IMR-90 (cell line): ENCODE measurements around the gene ACSS1. TPM values are rescaled to one million over a fixed set of nuclear protein-coding genes. Genes with fewer than 3 reads are reported as not detected.

Experiments
- ATAC-seq: fragments of 200-7000 bp; cut with Tn5 transposase; 2 replicates; pipeline ENCODE4 v1.9.1; 2020; ENCODE audit warnings: low read depth, mild to moderate bottlenecking, moderate library complexity
- BruUV-seq: library from RNA; stranded (reverse); fragments of 400-500 nt; replicated peaks from 2 replicates; lab custom pipeline; 2021; lab: Mats Ljungman, UMichigan
- CTCF ChIA-PET: fragments of 300-600 bp; formaldehyde crosslinking; extraction: SDS; loops from one replicate; lab custom pipeline; 2021; ENCODE audit warnings: antibody characterized with exemption; lab: Yijun Ruan, JAX
- POLR2A ChIA-PET: fragments of 300-600 bp; sonication (Branson Sonifier 250); formaldehyde crosslinking; loops from one replicate; lab custom pipeline; 2022; ENCODE audit warnings: antibody characterized with exemption; ENCODE audit not compliant: unreplicated experiment; lab: Charles Lee
- DNase-seq: peaks from one replicate; pipeline ENCODE4 v3.0.0; 2013
- H2AFZ ChIP-seq: replicated peaks from 2 replicates; pipeline ENCODE3; 2013; ENCODE audit warnings: low read length, mild to moderate bottlenecking; ENCODE audit not compliant: poor library complexity
- H2AK5ac ChIP-seq: 2 replicates; pipeline ENCODE4 v1.6.1; 2013; ENCODE audit warnings: low read depth, low read length, inconsistent platforms
- H2AK9ac ChIP-seq: replicated peaks from 2 replicates; pipeline ENCODE3; 2013; ENCODE audit warnings: mild to moderate bottlenecking, low read depth, low read length, moderate library complexity; ENCODE audit not compliant: poor library complexity
- H2BK120ac ChIP-seq: 2 replicates; pipeline ENCODE4 v1.6.1; 2013; ENCODE audit warnings: low read depth, low read length, inconsistent platforms
- H2BK15ac ChIP-seq: 3 replicates; pipeline ENCODE4 v1.6.1; 2013; ENCODE audit warnings: low read depth, low read length, inconsistent platforms
- H2BK20ac ChIP-seq: 2 replicates; pipeline ENCODE4 v1.6.1; 2013; ENCODE audit warnings: low read depth, mild to moderate bottlenecking, inconsistent platforms, low read length, moderate library complexity
- H2BK5ac ChIP-seq: 2 replicates; pipeline ENCODE4 v1.6.1; 2013; ENCODE audit warnings: mild to moderate bottlenecking, low read depth, low read length, inconsistent platforms; ENCODE audit not compliant: poor library complexity, severe bottlenecking
- H3K14ac ChIP-seq: replicated peaks from 2 replicates; pipeline ENCODE4 v1.6.1; 2013; ENCODE audit warnings: low read depth, low read length, inconsistent platforms
- H3K18ac ChIP-seq: 2 replicates; pipeline ENCODE4 v1.6.1; 2013; ENCODE audit warnings: low read depth, low read length, control low read depth
- H3K23ac ChIP-seq: 2 replicates; pipeline ENCODE4 v1.6.1; 2013; ENCODE audit warnings: low read depth, low read length, inconsistent platforms
- H3K27ac ChIP-seq: 2 replicates; pipeline ENCODE4 v1.5.1; 2013; ENCODE audit warnings: mild to moderate bottlenecking, control low read depth, low read length; ENCODE audit not compliant: insufficient read depth
- H3K27me3 ChIP-seq: 2 replicates; pipeline ENCODE4 v1.6.1; 2013; ENCODE audit warnings: low read length; ENCODE audit not compliant: control insufficient read depth, insufficient read depth
- H3K36me3 ChIP-seq: 2 replicates; pipeline ENCODE4 v1.6.1; 2013; ENCODE audit warnings: low read length, mixed read lengths; ENCODE audit not compliant: control insufficient read depth, insufficient read depth
- H3K4ac ChIP-seq: 2 replicates; pipeline ENCODE4 v1.6.1; 2013; ENCODE audit warnings: low read depth, low read length, inconsistent platforms
- H3K4me1 ChIP-seq: 2 replicates; pipeline ENCODE4 v1.6.1; 2013; ENCODE audit warnings: low read length, mixed read lengths; ENCODE audit not compliant: control insufficient read depth, insufficient read depth
- H3K4me2 ChIP-seq: 2 replicates; pipeline ENCODE4 v1.6.1; 2013; ENCODE audit warnings: low read depth, mild to moderate bottlenecking, control low read depth, low read length, moderate library complexity
- H3K4me3 ChIP-seq: 2 replicates; pipeline ENCODE4 v1.5.1; 2013; ENCODE audit warnings: low read depth, mild to moderate bottlenecking, control low read depth, low read length, moderate library complexity; ENCODE audit not compliant: insufficient read depth
- H3K56ac ChIP-seq: 2 replicates; pipeline ENCODE4 v1.6.1; 2013; ENCODE audit warnings: low read length, inconsistent platforms; ENCODE audit not compliant: insufficient read depth; ENCODE audit errors: extremely low read depth
- H3K79me1 ChIP-seq, 2 experiments: 2 replicates each; pipeline ENCODE4 v1.6.1; 2013; ENCODE audit warnings: low read length in 2 of 2, inconsistent platforms in 1 of 2, low read depth in 1 of 2
- H3K9ac ChIP-seq: 2 replicates; pipeline ENCODE4 v1.6.1; 2013; ENCODE audit warnings: low read depth, low read length, control low read depth
- H3K9me1 ChIP-seq: 2 replicates; pipeline ENCODE4 v1.6.1; 2013; ENCODE audit warnings: low read length, inconsistent platforms; ENCODE audit not compliant: insufficient read depth
- H3K9me3 ChIP-seq: 2 replicates; pipeline ENCODE4 v1.6.1; 2013; ENCODE audit warnings: low read length; ENCODE audit not compliant: control insufficient read depth, insufficient read depth
- H4K20me1 ChIP-seq: 2 replicates; pipeline ENCODE4 v1.6.1; 2013; ENCODE audit warnings: low read length, inconsistent platforms; ENCODE audit not compliant: insufficient read depth
- H4K5ac ChIP-seq: 2 replicates; pipeline ENCODE4 v1.6.1; 2013; ENCODE audit warnings: mild to moderate bottlenecking, low read depth, low read length, control low read depth
- H4K8ac ChIP-seq, 2 experiments: 2 replicates each; pipeline ENCODE4 v1.6.1; 2013; ENCODE audit warnings: low read depth in 2 of 2, low read length in 2 of 2, control low read depth in 1 of 2, inconsistent platforms in 1 of 2
- H4K91ac ChIP-seq: 2 replicates; pipeline ENCODE4 v1.6.1; 2013; ENCODE audit warnings: low read depth, low read length, inconsistent platforms; ENCODE audit not compliant: insufficient read depth
- BHLHE40 ChIP-seq: fragments of 150-350 bp; IDR thresholded peaks from 2 replicates; pipeline ENCODE4 v1.6.1; 2016; ENCODE audit warnings: mild to moderate bottlenecking, low read depth, low read length
- CEBPB ChIP-seq: IDR thresholded peaks from 2 replicates; pipeline ENCODE4 v1.6.1; 2012; ENCODE audit warnings: low read depth, low read length, improper control_type of control experiment
- CHD1 ChIP-seq: IDR thresholded peaks from 2 replicates; pipeline ENCODE4 v1.6.1; 2012; ENCODE audit warnings: low read depth, low read length, improper control_type of control experiment
- NFE2L2 ChIP-seq: fragments of 150-350 bp; IDR thresholded peaks from 2 replicates; pipeline ENCODE4 v1.6.1; 2016; ENCODE audit warnings: low read depth, mild to moderate bottlenecking, low read length
- RAD21 ChIP-seq: IDR thresholded peaks from 2 replicates; pipeline ENCODE4 v1.6.1; 2012; ENCODE audit warnings: low read length, improper control_type of control experiment
- RCOR1 ChIP-seq: IDR thresholded peaks from 2 replicates; pipeline ENCODE4 v1.6.1; 2012; ENCODE audit warnings: mild to moderate bottlenecking, low read length, improper control_type of control experiment; ENCODE audit not compliant: insufficient replicate concordance
- RFX5 ChIP-seq: IDR thresholded peaks from 2 replicates; pipeline ENCODE4 v1.8.0; 2012; ENCODE audit warnings: low read depth, mild to moderate bottlenecking, low read length, moderate library complexity
- WGBS, 2 experiments: methylation state at CpG; one replicate each; pipeline versions ENCODE4 v1.1.5 to v1.1.7; 2013; ENCODE audit warnings: missing lambda C conversion rate in 2 of 2; ENCODE audit not compliant: insufficient read length in 1 of 2; ENCODE audit errors: extremely low coverage in 2 of 2; 5-methylcytosine and 5-hydroxymethylcytosine counted together
- dilution Hi-C: fragments of 300-500 bp; cut with HindIII; formaldehyde crosslinking; loops from one replicate; pipeline ENCODE4 v1.14.3; 2018; ENCODE audit warnings: low sequenced_read_pairs; ENCODE audit not compliant: unreplicated experiment
- in situ Hi-C: fragments of 300-500 bp; cut with MboI; formaldehyde crosslinking; loops from 3 replicates; pipeline ENCODE4 v1.14.3; 2019; ENCODE audit warnings: low sequenced_read_pairs, inconsistent platforms, mixed read lengths
- intact Hi-C: fragments of 100-400 bp; cut with micrococcal nuclease; formaldehyde crosslinking; loops from 2 replicates; pipeline ENCODE4 v1.10.0; 2022
- polyA plus RNA-seq, 3 experiments: library from polyadenylated mRNA; depleted of rRNA; stranded (reverse); fragments of >200 nt; gene quantifications; 2 replicates each; pipeline ENCODE4 v1.2.3, GENCODE V29; 2012; ENCODE audit warnings: low replicate concordance in 1 of 3
- total RNA-seq: library from RNA; depleted of rRNA; stranded (reverse); fragments of >200 nt; gene quantifications from 2 replicates; pipeline ENCODE4 v1.2.3, GENCODE V29; 2012

The ACSS1 gene
- total and polyA plus RNA-seq, 2 of the 4 experiments (the other 2 are of a cell fraction), result 0.72 to 1.2 TPM

DNA sequence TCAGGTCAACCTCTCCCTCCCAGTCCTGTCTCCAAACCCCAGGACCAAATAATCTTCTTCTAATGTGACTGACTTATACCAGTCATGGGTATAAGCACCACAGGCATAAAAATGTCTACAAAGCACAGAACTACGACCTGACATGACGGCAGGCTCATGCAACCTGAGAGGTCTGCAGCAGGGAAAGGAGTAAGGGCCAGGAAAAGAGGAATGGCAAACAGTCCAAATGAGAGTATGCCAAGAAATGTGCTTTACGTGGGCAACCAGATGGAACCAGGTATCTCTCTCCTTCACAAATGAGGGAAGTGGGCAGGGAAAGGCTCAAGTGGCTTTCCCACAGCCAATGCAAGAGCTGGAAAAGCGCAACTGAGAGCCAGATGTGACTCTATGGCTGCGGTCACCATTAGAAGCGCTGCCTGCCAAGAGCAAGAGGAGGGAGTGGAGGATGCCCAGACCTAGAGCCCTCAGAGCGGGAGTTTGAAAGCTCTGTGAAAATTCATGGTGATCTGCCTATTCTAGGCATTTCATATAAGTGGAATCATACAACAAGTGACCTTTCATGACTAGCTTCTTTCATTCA lies 71.4 kb downstream of the ACSS1 start:
- Histone ChIP-seq H3K9ac (no peak overlapping the region), H2BK15ac (no peak overlapping the region), H4K20me1 (peaks cover 2% of the 10 kb centered on the region), H2BK120ac (no peak overlapping the region), H4K5ac (no peak overlapping the region), H3K56ac (no peak overlapping the region), H3K4ac (no peak overlapping the region), H2BK20ac (no peak overlapping the region), H3K36me3 (peaks cover 2% of the 10 kb centered on the region; the same call in 1 of the 2 replicates), H3K4me1 (no peaks in the 10 kb centered on the region), H3K18ac (no peak overlapping the region), H3K9me3 (no peaks in the 10 kb centered on the region), H3K4me3 (no peak overlapping the region), H3K4me2 (no peak overlapping the region), H3K23ac (no peak overlapping the region), H4K91ac (no peak overlapping the region), H3K27me3 (no peaks in the 10 kb centered on the region), H3K14ac (no peak overlapping the region), H3K27ac (no peak overlapping the region), H3K79me1 (peaks cover 52 to 54% of the 10 kb centered on the region in 2 experiments), H2BK5ac (no peak overlapping the region), H4K8ac (no peak overlapping the region), H2AFZ (no peak overlapping the region), H2AK5ac (no peak overlapping the region), H2AK9ac (no peak overlapping the region), H3K9me1 (peaks cover 10% of the 10 kb centered on the region; the same call in 1 of the 2 replicates)
- no peak for DNase-seq
- no peak for ATAC-seq
- dilution Hi-C loops, result no loop called here
- TF ChIP-seq BHLHE40 (no peak), RFX5 (no peak), RCOR1 (no peak), CHD1 (no peak), CEBPB (no peak), NFE2L2 (no peak), RAD21 (no peak)
- ChIA-PET POLR2A (no interaction called here), CTCF (no interaction called here)
- WGBS, 2 experiments, result no CpG with 5 or more reads among the region's 7 CpGs
- intact Hi-C loops, result no loop called here
- in situ Hi-C loops, result loop anchor here (25.0 kb wide), 3 partner anchors 601 to 876 kb away; partner anchors contain the start of genes NINL and ZNF337
- no TSS peak for BruUV-seq
